OCI-LY7 (cell line): Measurements from ENCODE around the gene LHX4. TPM values are rescaled to one million over a fixed set of nuclear protein-coding genes. Genes with fewer than 3 reads are reported as not detected.

Source experiments
- BruUV-seq: library from RNA; stranded (reverse); fragments of 400-500 nt; replicated peaks from 2 replicates; lab custom pipeline; 2021; lab: Mats Ljungman, UMichigan
- CTCF ChIA-PET: fragments of 300-600 bp; sonication (Branson Sonifier 250); formaldehyde crosslinking; loops from one replicate; lab custom pipeline; 2022; ENCODE audit warnings: antibody characterized with exemption; ENCODE audit not compliant: unreplicated experiment; lab: Charles Lee
- POLR2A ChIA-PET: fragments of 300-600 bp; sonication (Branson Sonifier 250); formaldehyde crosslinking; loops from one replicate; lab custom pipeline; 2022; ENCODE audit warnings: antibody characterized with exemption; lab: Charles Lee
- DNase-seq: peaks from one replicate; pipeline ENCODE4 v3.0.0-alpha.2; 2015; ENCODE audit warnings: low spot score
- H2AFZ ChIP-seq: fragments of 200-600 bp; sonication (generic), shearing (Covaris generic); 2 replicates; pipeline ENCODE4 v1.6.1; 2014; ENCODE audit warnings: mild to moderate bottlenecking, antibody characterized with exemption, low read length, moderate library complexity
- H3K27ac ChIP-seq: fragments of 200-600 bp; sonication (generic); 2 replicates; pipeline ENCODE4 v1.5.1; 2014; ENCODE audit warnings: mixed run types, low read depth, mild to moderate bottlenecking, moderate library complexity, low read length, inconsistent platforms; ENCODE audit not compliant: poor library complexity, severe bottlenecking
- H3K36me3 ChIP-seq: fragments of 200-600 bp; sonication (generic); 2 replicates; pipeline ENCODE4 v1.6.1; 2014; ENCODE audit warnings: mild to moderate bottlenecking, antibody characterized with exemption, low read length, moderate library complexity, mixed read lengths; ENCODE audit not compliant: insufficient read depth
- H3K4me1 ChIP-seq: fragments of 200-600 bp; sonication (generic); 2 replicates; pipeline ENCODE4 v1.5.1; 2014; ENCODE audit warnings: mild to moderate bottlenecking, low read length; ENCODE audit not compliant: insufficient read depth, poor library complexity, severe bottlenecking
- H3K4me2 ChIP-seq: fragments of 200-600 bp; sonication (generic); 2 replicates; pipeline ENCODE4 v1.6.1; 2014; ENCODE audit warnings: mild to moderate bottlenecking, low read length
- H3K4me3 ChIP-seq: fragments of 200-600 bp; sonication (generic); 2 replicates; pipeline ENCODE4 v1.5.1; 2014; ENCODE audit warnings: mild to moderate bottlenecking, low read depth, low read length; ENCODE audit not compliant: poor library complexity, severe bottlenecking
- H3K79me2 ChIP-seq: fragments of 200-600 bp; sonication (generic); 2 replicates; pipeline ENCODE4 v1.6.1; 2016; ENCODE audit warnings: low read depth, mild to moderate bottlenecking, low read length, moderate library complexity, mixed read lengths; ENCODE audit not compliant: insufficient read depth
- H3K9me2 ChIP-seq: fragments of 200-600 bp; sonication (generic); 2 replicates; pipeline ENCODE4 v1.6.1; 2016; ENCODE audit warnings: mild to moderate bottlenecking, low read length, mixed read lengths; ENCODE audit not compliant: insufficient read depth
- H3K9me3 ChIP-seq: fragments of 200-600 bp; sonication (generic); 2 replicates; pipeline ENCODE4 v1.6.1; 2014; ENCODE audit warnings: mild to moderate bottlenecking, mixed run types, low read length, mixed read lengths
- H4K20me1 ChIP-seq: fragments of 200-600 bp; sonication (generic); 2 replicates; pipeline ENCODE4 v1.6.1; 2014; ENCODE audit warnings: mild to moderate bottlenecking, antibody characterized with exemption, low read length, moderate library complexity, mixed read lengths; ENCODE audit not compliant: insufficient read depth
- EZH2phosphoT487 ChIP-seq: fragments of 200-600 bp; sonication (generic); IDR thresholded peaks from 2 replicates; pipeline ENCODE4 v1.6.1; 2018; ENCODE audit warnings: low read depth, borderline replicate concordance, mild to moderate bottlenecking, mixed run types, antibody characterized with exemption, low read length, moderate library complexity, mixed read lengths
- intact Hi-C: fragments of 100-400 bp; cut with micrococcal nuclease; formaldehyde crosslinking; loops from one replicate; pipeline ENCODE4 v1.10.0; 2022; ENCODE audit not compliant: unreplicated experiment
- total RNA-seq, 2 experiments: library from RNA; depleted of rRNA in 1 of 2; stranded (reverse); fragments of >200 nt in 1 of 2; shearing (Covaris generic) in 1 of 2; gene quantifications; 2 replicates each; pipeline ENCODE4 v1.2.3, GENCODE V29; 2014 to 2022
- TF ChIP-seq, protein P1 (sequence below): fragments of 200-600 bp; sonication (generic); conservative IDR thresholded peaks from 2 replicates; pipeline ENCODE4 v1.5.1; 2014; ENCODE audit warnings: mild to moderate bottlenecking, antibody characterized with exemption, low read length, moderate library complexity, mixed read lengths

LHX4 gene
- total RNA-seq, 2 experiments from 2014 or later, result 0.06 TPM; not detected in 1

- Histone ChIP-seq H2AFZ (no peak overlapping the region), H3K9me3 (no peaks in the 10 kb centered on the region), H3K4me2 (no peak overlapping the region), H3K4me3 (no peak overlapping the region), H3K36me3 (no peaks in the 10 kb centered on the region), H4K20me1 (no peaks in the 10 kb centered on the region), H3K79me2 (no peaks in the 10 kb centered on the region), H3K4me1 (no peaks in the 10 kb centered on the region), H3K27ac (no peak overlapping the region), H3K9me2 (no peaks in the 10 kb centered on the region)
- TF ChIP-seq, protein P1, sequence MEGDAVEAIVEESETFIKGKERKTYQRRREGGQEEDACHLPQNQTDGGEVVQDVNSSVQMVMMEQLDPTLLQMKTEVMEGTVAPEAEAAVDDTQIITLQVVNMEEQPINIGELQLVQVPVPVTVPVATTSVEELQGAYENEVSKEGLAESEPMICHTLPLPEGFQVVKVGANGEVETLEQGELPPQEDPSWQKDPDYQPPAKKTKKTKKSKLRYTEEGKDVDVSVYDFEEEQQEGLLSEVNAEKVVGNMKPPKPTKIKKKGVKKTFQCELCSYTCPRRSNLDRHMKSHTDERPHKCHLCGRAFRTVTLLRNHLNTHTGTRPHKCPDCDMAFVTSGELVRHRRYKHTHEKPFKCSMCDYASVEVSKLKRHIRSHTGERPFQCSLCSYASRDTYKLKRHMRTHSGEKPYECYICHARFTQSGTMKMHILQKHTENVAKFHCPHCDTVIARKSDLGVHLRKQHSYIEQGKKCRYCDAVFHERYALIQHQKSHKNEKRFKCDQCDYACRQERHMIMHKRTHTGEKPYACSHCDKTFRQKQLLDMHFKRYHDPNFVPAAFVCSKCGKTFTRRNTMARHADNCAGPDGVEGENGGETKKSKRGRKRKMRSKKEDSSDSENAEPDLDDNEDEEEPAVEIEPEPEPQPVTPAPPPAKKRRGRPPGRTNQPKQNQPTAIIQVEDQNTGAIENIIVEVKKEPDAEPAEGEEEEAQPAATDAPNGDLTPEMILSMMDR, result no peak
- TF ChIP-seq EZH2phosphoT487, result no peak
- ChIA-PET CTCF (no interaction called here), POLR2A (no interaction called here)
- intact Hi-C loops, result no loop called here
- no TSS peak for BruUV-seq
- no peak for DNase-seq
Measured at GRCh38 chr1:180184041-180184440, 46.0 kb upstream of the LHX4 start.

- no peak overlapping the region for H3K4me2 ChIP-seq
- H4K20me1 ChIP-seq, result no peaks in the 10 kb centered on the region
- H3K79me2 ChIP-seq, result no peaks in the 10 kb centered on the region
- CTCF ChIA-PET, result no interaction called here
- H3K4me3 ChIP-seq, result no peak overlapping the region
- H3K36me3 ChIP-seq, result no peaks in the 10 kb centered on the region
- no peak overlapping the region for H2AFZ ChIP-seq
- no peak overlapping the region for H3K27ac ChIP-seq
- H3K9me2 ChIP-seq, result no peaks in the 10 kb centered on the region
- POLR2A ChIA-PET, result no interaction called here
- no peaks in the 10 kb centered on the region for H3K4me1 ChIP-seq
- TF ChIP-seq, protein P1, result no peak
- TF ChIP-seq EZH2phosphoT487, result no peak
- no peak for DNase-seq
- intact Hi-C loops, result loop anchor here (5.0 kb wide), 1 partner anchor 232 kb away; no protein-coding TSS in a partner anchor
- H3K9me3 ChIP-seq, result no peaks in the 10 kb centered on the region
- BruUV-seq, result no TSS peak
Measured at GRCh38 chr1:180185281-180185680, 44.8 kb upstream of the LHX4 start.

- intact Hi-C loops, result loop anchor here (2.0 to 5.0 kb wide), 2 partner anchors 57 to 231 kb away; no protein-coding TSS in a partner anchor
Measured at GRCh38 chr1:180185971-180186645, 44.0 kb upstream of the LHX4 start.

More at GRCh38 chr1:180185971-180186645, 44.0 kb upstream of the LHX4 start:
- Histone ChIP-seq H3K9me2 (no peaks in the 10 kb centered on the region), H3K36me3 (no peaks in the 10 kb centered on the region), H3K4me1 (no peaks in the 10 kb centered on the region), H2AFZ (no peak overlapping the region), H4K20me1 (no peaks in the 10 kb centered on the region), H3K79me2 (no peaks in the 10 kb centered on the region), H3K9me3 (no peaks in the 10 kb centered on the region), H3K4me2 (no peak overlapping the region), H3K27ac (no peak overlapping the region), H3K4me3 (no peak overlapping the region)
- ChIA-PET POLR2A (no interaction called here), CTCF (no interaction called here)
- TF ChIP-seq EZH2phosphoT487, result no peak
- TF ChIP-seq, protein P1, result no peak
- no TSS peak for BruUV-seq
- no peak for DNase-seq
